VCaP (cell line): ENCODE results near the gene SERINC5.
"Not testable (repeated sequence)": the region's sequence is repeated elsewhere in the genome, so short reads cannot be mapped to it uniquely, and the experiment has no call there.

Source experiments
- H3K27ac ChIP-seq: fragments of 450-650 bp; 2 replicates; pipeline ENCODE4 v1.5.1; 2017
- TF ChIP-seq, protein P1 (sequence below): fragments of 450-650 bp; conservative IDR thresholded peaks from 2 replicates; pipeline ENCODE4 v1.5.1; 2017; ENCODE audit warnings: mild to moderate bottlenecking, moderate library complexity

The SERINC5 gene

DNA sequence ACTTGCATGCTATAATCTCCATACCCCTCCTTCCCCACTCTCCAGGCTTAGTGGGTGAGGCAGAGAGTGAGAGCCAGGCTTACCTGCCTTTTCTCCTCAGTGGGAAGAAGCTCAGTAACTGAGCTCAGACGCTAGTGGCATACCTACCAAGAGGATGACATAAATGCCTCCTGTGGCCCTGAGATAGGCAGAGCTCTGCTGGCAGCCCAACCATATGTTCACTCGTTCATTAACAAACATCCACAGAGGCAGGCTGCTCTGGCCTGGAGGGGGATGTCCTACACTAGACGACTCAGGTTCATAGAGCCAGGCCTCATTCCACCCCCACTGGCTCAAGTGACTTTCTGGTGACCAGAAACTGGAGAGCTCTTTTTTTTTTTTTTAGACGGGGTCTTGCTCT is 139.4 kb downstream of the SERINC5 start:
- H3K27ac ChIP-seq = no peak overlapping the region
- TF ChIP-seq, protein P1, sequence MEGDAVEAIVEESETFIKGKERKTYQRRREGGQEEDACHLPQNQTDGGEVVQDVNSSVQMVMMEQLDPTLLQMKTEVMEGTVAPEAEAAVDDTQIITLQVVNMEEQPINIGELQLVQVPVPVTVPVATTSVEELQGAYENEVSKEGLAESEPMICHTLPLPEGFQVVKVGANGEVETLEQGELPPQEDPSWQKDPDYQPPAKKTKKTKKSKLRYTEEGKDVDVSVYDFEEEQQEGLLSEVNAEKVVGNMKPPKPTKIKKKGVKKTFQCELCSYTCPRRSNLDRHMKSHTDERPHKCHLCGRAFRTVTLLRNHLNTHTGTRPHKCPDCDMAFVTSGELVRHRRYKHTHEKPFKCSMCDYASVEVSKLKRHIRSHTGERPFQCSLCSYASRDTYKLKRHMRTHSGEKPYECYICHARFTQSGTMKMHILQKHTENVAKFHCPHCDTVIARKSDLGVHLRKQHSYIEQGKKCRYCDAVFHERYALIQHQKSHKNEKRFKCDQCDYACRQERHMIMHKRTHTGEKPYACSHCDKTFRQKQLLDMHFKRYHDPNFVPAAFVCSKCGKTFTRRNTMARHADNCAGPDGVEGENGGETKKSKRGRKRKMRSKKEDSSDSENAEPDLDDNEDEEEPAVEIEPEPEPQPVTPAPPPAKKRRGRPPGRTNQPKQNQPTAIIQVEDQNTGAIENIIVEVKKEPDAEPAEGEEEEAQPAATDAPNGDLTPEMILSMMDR = no peak

DNA sequence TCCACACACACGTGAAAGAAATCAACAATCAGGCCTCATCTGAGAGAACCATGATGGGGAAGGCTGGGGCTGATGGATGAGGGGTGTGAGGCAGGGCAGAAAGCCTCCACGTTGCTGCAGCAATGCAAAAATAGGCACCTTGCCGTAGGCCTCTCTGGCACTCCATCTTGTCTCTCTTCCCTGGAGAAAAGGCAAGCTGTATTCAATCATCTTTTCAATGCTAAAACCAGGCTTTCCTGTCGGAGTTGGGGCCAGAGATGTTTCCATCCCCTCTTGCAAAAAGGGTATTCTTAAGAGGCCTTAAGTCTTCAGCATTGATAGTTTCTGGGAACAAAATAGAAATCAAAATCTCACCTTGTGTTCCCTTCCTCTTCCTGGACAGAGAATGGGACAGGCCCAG is 139.8 kb downstream of the SERINC5 start:
- TF ChIP-seq, protein P1 = no peak
- no peak overlapping the region for H3K27ac ChIP-seq

DNA sequence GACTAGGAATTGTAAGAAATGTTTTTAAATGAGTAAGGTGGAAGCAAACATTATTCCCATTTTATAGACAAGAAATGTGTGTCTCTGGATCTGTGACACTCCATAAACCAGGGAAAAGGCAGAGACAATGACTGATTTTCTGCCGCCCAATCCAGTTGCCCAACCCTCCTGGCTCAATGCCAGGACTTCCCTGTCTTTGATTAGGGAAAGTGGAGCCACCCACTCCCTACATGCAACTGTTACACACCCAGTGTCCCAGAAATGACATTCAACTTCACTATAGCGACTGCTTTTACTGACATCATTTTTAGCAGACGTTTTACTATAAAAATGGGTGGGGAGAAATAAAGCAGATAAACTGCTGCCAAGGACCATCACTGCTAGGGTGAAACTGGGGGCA is 141.0 kb downstream of the SERINC5 start:
- TF ChIP-seq, protein P1 = no peak

DNA sequence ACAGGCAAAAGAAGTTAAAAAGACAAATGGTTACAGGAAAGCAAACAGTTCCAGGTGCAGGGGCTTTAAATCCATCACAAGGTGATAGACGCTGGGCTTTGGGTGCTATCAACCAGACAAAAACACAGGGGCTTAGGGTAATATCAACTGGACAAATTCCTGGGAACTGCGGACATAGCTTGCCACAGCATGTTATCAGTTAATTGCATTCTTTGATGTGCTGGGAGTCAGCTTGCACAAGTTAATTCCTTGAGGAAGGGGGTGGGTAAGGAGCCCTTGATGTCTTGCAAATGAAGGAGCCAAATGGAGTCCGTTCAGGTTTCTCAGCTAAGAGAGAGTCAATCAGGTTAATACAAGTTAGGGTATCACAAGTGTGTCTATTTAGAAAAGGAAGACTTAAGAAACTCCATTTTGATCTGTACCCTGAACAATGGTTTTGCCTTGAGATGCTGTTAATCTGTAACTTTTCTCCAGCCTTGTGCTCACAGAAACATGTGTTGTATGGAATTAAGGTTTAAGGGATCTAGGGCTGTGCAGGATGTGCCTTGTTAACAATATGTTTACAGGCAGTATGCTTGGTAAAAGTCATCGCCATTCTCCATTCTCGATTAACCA is 144.4 kb downstream of the SERINC5 start:
- H3K27ac ChIP-seq = not testable (repeated sequence)

More for the DNA sequence above, 141.0 kb downstream of the SERINC5 start:
- no peak overlapping the region for H3K27ac ChIP-seq

DNA sequence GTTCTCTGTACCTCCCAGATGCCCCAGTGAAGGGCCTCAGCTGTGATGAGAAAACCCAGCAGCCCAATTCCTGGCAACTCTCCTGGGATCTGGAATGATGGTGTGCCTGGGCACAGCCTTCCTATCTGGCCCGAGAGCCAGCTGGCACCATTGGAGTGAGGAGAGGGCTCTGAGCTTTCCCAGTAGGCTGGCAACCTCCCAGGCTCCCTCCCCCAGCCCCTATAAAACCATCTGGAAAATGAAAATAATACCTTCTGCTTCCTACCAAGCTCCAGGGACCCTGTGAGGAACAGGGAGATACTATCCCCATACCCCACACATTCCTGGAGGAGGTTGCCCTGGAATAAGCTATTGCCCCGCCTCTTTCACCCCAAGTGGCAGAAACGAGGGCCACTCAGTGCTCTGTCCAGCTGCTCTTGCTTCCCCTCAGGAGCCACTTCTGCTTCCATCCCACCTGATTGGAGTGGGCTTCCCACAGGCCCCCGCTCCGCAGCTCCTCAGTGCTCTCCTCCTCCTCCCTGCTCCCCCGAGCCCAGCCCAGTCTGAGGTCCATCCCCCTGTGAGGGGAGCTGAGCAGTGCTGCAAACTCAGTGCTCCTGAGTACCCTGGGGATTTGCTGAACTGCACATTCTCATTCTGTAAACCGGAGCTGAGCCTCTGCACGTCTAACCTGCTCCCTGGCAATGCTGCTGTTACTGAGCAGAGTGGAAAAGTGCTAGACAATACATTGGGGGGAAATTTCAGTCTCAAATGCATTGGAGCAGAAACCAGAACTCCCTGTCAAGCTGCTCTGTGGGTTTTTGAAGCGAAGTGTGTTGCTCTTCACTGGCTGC is 146.0 kb downstream of the SERINC5 start:
- H3K27ac ChIP-seq = no peak overlapping the region
- TF ChIP-seq, protein P1 = no peak

DNA sequence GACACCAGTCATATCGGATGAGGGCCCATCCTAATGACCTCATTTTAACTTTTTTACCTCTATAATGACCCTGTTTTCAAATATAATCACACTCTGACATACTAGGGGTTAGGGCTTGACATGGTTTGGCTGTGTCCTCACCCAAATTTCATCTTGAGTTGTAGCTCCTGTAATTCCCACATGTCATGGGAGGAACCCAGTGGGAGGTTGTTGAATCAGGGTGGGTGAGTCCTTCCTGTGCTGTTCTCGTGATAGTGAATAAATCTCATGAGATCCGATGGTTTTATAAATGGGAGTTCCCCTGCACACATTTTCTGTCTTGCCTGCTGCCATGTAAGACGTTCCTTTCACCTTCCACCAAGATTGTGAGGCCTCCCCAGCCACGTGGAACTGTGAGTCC is 148.9 kb downstream of the SERINC5 start:
- no peak overlapping the region for H3K27ac ChIP-seq
- TF ChIP-seq, protein P1 = no peak

DNA sequence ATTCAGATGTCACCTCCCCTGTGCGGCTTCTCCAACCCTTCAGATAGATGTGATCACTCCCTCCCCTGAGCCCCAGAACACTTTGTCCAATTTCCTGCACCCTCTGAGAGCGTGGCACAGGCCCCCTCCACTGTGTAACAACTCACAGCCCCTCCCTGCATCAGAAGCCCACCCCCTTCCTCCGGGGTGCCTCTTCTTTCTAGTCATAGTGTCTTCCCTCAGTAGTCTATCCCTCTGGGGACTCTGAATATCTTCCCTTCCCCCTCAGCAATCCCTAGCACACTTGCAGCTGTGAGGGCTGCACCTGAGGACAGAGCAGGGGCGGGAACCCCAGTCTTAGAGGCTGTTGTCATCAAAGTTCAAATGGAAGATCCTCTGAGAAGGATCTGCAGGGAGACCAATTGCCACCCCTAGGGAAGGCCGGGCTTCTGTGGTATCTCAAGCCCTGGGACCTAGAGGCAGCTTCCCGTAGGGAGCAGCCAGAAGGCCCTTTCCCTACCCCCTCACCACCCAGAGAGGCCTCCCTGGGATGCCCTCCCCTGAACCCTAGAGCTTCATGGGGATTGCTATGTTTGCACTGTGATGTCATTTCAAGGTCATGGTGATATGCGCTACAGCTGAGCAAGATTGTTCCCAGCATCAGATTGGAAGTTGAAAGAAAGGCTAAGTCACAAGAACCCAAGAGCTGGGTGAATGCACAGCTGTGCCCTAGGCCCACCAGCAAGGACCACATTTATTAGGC is 150.0 kb downstream of the SERINC5 start:
- H3K27ac ChIP-seq = no peak overlapping the region
- TF ChIP-seq, protein P1 = no peak
